H1 (cell line): ENCODE data around the gene OSCP1. TPM values are rescaled to one million over a fixed set of nuclear protein-coding genes. Genes with fewer than 3 reads are reported as not detected.

Experiments used
- CTCF ChIA-PET: fragments of 300-600 bp; sonication (Branson Sonifier 250); formaldehyde crosslinking; loops from one replicate; lab custom pipeline; 2021; ENCODE audit not compliant: partially characterized antibody; lab: Charles Lee
- POLR2A ChIA-PET: fragments of 300-600 bp; sonication (Branson Sonifier 250); formaldehyde crosslinking; loops from one replicate; lab custom pipeline; 2021; ENCODE audit warnings: inconsistent platforms; ENCODE audit not compliant: partially characterized antibody; lab: Charles Lee
- DNase-seq, 2 experiments: peaks; one replicate each; pipeline versions ENCODE4 v3.0.0 to v3.0.0-alpha.2; 2010 to 2022; ENCODE audit warnings: low spot score in 2 of 2, low read depth in 1 of 2, mixed read lengths in 1 of 2
- FAIRE-seq: peaks from 2 replicates; lab custom pipeline; 2011; peaks lifted over from hg19 to GRCh38; lab: Jason Lieb, UNC
- H2AFZ ChIP-seq: 2 replicates; pipeline ENCODE4 v1.8.1; 2012; ENCODE audit warnings: low read length, inconsistent platforms
- H2AK5ac ChIP-seq: 2 replicates; pipeline ENCODE4 v1.6.1; 2013; ENCODE audit warnings: low read depth, low read length
- H2BK120ac ChIP-seq: replicated peaks from 2 replicates; pipeline ENCODE3; 2013; ENCODE audit warnings: low read depth, low read length, inconsistent platforms
- H2BK12ac ChIP-seq: 2 replicates; pipeline ENCODE4 v1.6.1; 2013; ENCODE audit warnings: low read depth, low read length
- H2BK15ac ChIP-seq: 2 replicates; pipeline ENCODE4 v1.6.1; 2013; ENCODE audit warnings: low read length
- H2BK20ac ChIP-seq: 2 replicates; pipeline ENCODE4 v1.6.1; 2013; ENCODE audit warnings: low read length
- H2BK5ac ChIP-seq: 2 replicates; pipeline ENCODE4 v1.6.1; 2013; ENCODE audit warnings: low read depth, low read length
- H3K14ac ChIP-seq: 2 replicates; pipeline ENCODE4 v1.6.1; 2013; ENCODE audit warnings: inconsistent platforms; ENCODE audit not compliant: insufficient read length
- H3K18ac ChIP-seq: 2 replicates; pipeline ENCODE4 v1.6.1; 2013; ENCODE audit warnings: low read length; ENCODE audit errors: extremely low read depth
- H3K23ac ChIP-seq: 2 replicates; pipeline ENCODE4 v1.6.1; 2013; ENCODE audit warnings: inconsistent platforms; ENCODE audit not compliant: insufficient read length
- H3K23me2 ChIP-seq: 2 replicates; pipeline ENCODE4 v1.6.1; 2013; ENCODE audit warnings: low read depth, low read length
- H3K27ac ChIP-seq: 2 replicates; pipeline ENCODE4 v1.6.1; 2011; ENCODE audit warnings: low read depth, low read length, inconsistent platforms
- H3K27me3 ChIP-seq, 4 experiments: replicated peaks in 1 of 4; 1 replicate in 1 of 4; 2 replicates in 3 of 4; pipeline versions ENCODE4 v1.6.1 to v1.8.1; 2011 to 2013; ENCODE audit warnings: low read length in 3 of 4, mild to moderate bottlenecking in 3 of 4, inconsistent platforms in 2 of 4, mixed read lengths in 2 of 4, moderate library complexity in 1 of 4; ENCODE audit not compliant: control insufficient read depth in 3 of 4, insufficient read depth in 3 of 4; ENCODE audit errors: extremely low read depth in 1 of 4
- H3K36me3 ChIP-seq, 4 experiments: 2 replicates each; pipeline versions ENCODE4 v1.6.1 to v1.8.1; 2011 to 2013; ENCODE audit warnings: mild to moderate bottlenecking in 4 of 4, low read length in 3 of 4, moderate library complexity in 2 of 4, control low read depth in 1 of 4, inconsistent platforms in 1 of 4; ENCODE audit not compliant: insufficient read depth in 4 of 4, control insufficient read depth in 2 of 4
- H3K4ac ChIP-seq: replicated peaks from 2 replicates; pipeline ENCODE3; 2013; ENCODE audit warnings: low read length, low read depth, mixed read lengths, inconsistent platforms; ENCODE audit not compliant: insufficient read length
- H3K4me1 ChIP-seq, 4 experiments: replicated peaks in 1 of 4; 1 replicate in 1 of 4; 2 replicates in 3 of 4; pipeline versions ENCODE4 v1.6.1 to v1.8.1; 2011 to 2013; ENCODE audit warnings: low read length in 3 of 4, inconsistent platforms in 2 of 4, mixed read lengths in 1 of 4; ENCODE audit not compliant: insufficient read depth in 4 of 4, control insufficient read depth in 3 of 4
- H3K4me2 ChIP-seq, 2 experiments: 2 replicates each; pipeline versions ENCODE4 v1.6.1 to v1.8.1; 2011 to 2013; ENCODE audit warnings: low read depth in 2 of 2, low read length in 2 of 2, control low read depth in 1 of 2, inconsistent platforms in 1 of 2, mild to moderate bottlenecking in 1 of 2; ENCODE audit not compliant: insufficient read depth in 1 of 2
- H3K4me3 ChIP-seq, 4 experiments: fragments of 200-600, 300-600 bp in 1 of 4; sonication (generic), shearing (Covaris generic), sonication (Bioruptor Twin) in 1 of 4; 2 replicates each; pipeline versions ENCODE4 v1.5.1 to v1.8.1; 2011 to 2016; ENCODE audit warnings: low read length in 4 of 4, low read depth in 3 of 4, control low read depth in 2 of 4, inconsistent platforms in 2 of 4, mild to moderate bottlenecking in 2 of 4, mixed read lengths in 1 of 4, moderate library complexity in 1 of 4; ENCODE audit not compliant: insufficient read depth in 2 of 4; ENCODE audit errors: extremely low read depth in 1 of 4
- H3K56ac ChIP-seq: replicated peaks from 2 replicates; pipeline ENCODE3; 2013; ENCODE audit warnings: low read depth, mild to moderate bottlenecking, mixed read lengths, low read length, inconsistent platforms; ENCODE audit not compliant: insufficient read length
- H3K79me1 ChIP-seq: 2 replicates; pipeline ENCODE4 v1.6.1; 2013; ENCODE audit warnings: low read depth, low read length, control low read depth
- H3K79me2 ChIP-seq, 2 experiments: 2 replicates each; pipeline versions ENCODE4 v1.6.1 to v1.8.1; 2012 to 2013; ENCODE audit warnings: low read length in 2 of 2, mild to moderate bottlenecking in 2 of 2, inconsistent platforms in 1 of 2; ENCODE audit not compliant: insufficient read depth in 2 of 2, control insufficient read depth in 1 of 2
- H3K9ac ChIP-seq, 4 experiments: replicated peaks in 1 of 4; 1 replicate in 1 of 4; 2 replicates in 3 of 4; pipeline versions ENCODE4 v1.6.1 to v1.8.1; 2011 to 2013; ENCODE audit warnings: low read depth in 3 of 4, low read length in 3 of 4, control low read depth in 2 of 4, mild to moderate bottlenecking in 2 of 4, moderate library complexity in 2 of 4, inconsistent platforms in 1 of 4; ENCODE audit errors: extremely low read depth in 1 of 4
- H3K9me3 ChIP-seq, 2 experiments: 2 replicates each; pipeline versions ENCODE4 v1.6.1 to v1.8.1; 2012 to 2013; ENCODE audit warnings: mild to moderate bottlenecking in 2 of 2, moderate library complexity in 2 of 2, control low read depth in 1 of 2, inconsistent platforms in 1 of 2, low read depth in 1 of 2, low read length in 1 of 2, mixed read lengths in 1 of 2; ENCODE audit not compliant: insufficient read depth in 2 of 2
- H4K20me1 ChIP-seq, 2 experiments: replicated peaks in 1 of 2; 2 replicates each; pipeline versions ENCODE3 to v1.8.1; 2011 to 2013; ENCODE audit warnings: inconsistent platforms in 2 of 2, low read length in 2 of 2, mild to moderate bottlenecking in 1 of 2; ENCODE audit not compliant: insufficient read depth in 2 of 2, control insufficient read depth in 1 of 2
- H4K5ac ChIP-seq: 2 replicates; pipeline ENCODE4 v1.6.1; 2013; ENCODE audit warnings: low read length, low read depth, mixed read lengths, inconsistent platforms; ENCODE audit not compliant: insufficient read length
- H4K8ac ChIP-seq: 2 replicates; pipeline ENCODE4 v1.8.0; 2013; ENCODE audit warnings: mild to moderate bottlenecking, moderate library complexity, low read length, inconsistent platforms; ENCODE audit not compliant: insufficient read depth; ENCODE audit errors: extremely low read depth
- H4K91ac ChIP-seq: replicated peaks from 2 replicates; pipeline ENCODE3; 2013; ENCODE audit warnings: low read length, mixed read lengths, inconsistent platforms; ENCODE audit not compliant: insufficient read length
- FOSL1 ChIP-seq: IDR thresholded peaks from 2 replicates; pipeline ENCODE4 v1.6.1; 2011; ENCODE audit warnings: mild to moderate bottlenecking, low read depth, low read length, moderate library complexity; ENCODE audit not compliant: insufficient read depth
- POU5F1 ChIP-seq: IDR thresholded peaks from 2 replicates; pipeline ENCODE4 v1.6.1; 2011; ENCODE audit warnings: low read depth, mild to moderate bottlenecking, low read length, moderate library complexity
- RBBP5 ChIP-seq: IDR thresholded peaks from 2 replicates; pipeline ENCODE4 v1.7.1; 2012; ENCODE audit warnings: low read depth, mild to moderate bottlenecking, inconsistent platforms, low read length, moderate library complexity, borderline replicate concordance
- WGBS, 2 experiments: shearing (Covaris generic) in 1 of 2; methylation state at CpG; one replicate each; pipeline versions ENCODE4 v1.1.6 to v1.1.7; 2013 to 2015; ENCODE audit warnings: low lambda C conversion rate in 2 of 2, mixed read lengths in 2 of 2, inconsistent platforms in 1 of 2, low coverage in 1 of 2, missing lambda C conversion rate in 1 of 2; ENCODE audit not compliant: insufficient replicate concordance in 2 of 2, insufficient coverage in 1 of 2, insufficient read length in 1 of 2; ENCODE audit errors: extremely low coverage in 1 of 2, missing lambda C conversion rate in 1 of 2; 5-methylcytosine and 5-hydroxymethylcytosine counted together
- polyA plus RNA-seq, 7 experiments: library from polyadenylated mRNA; depleted of rRNA in 3 of 7; stranded (reverse) in 5 of 7; unstranded in 2 of 7; fragments of >200 nt in 5 of 7; fragments of 200-250 nt in 2 of 7; gene quantifications; 1 replicate in 5 of 7; 2 replicates in 1 of 7; 4 replicates in 1 of 7; pipeline versions ENCODE4 v1.2.1 to v1.2.3, GENCODE V29; 2011 to 2013; ENCODE audit warnings: missing spikeins in 2 of 7, mixed read lengths in 2 of 7
- total RNA-seq: library from RNA; stranded (reverse); fragmentation: NEBNext Ultra II Directional; extraction: Animal tissue kit (Norgen Biotek cat#: 25700); gene quantifications from 2 replicates; pipeline ENCODE4 v1.2.1, GENCODE V29; 2021

OSCP1 gene
- total and polyA plus RNA-seq, 2 of the 8 experiments (the other 6 are each of a cell fraction or from before 2014, with no cell fraction given): 1.8 to 3.3 TPM

DNA sequence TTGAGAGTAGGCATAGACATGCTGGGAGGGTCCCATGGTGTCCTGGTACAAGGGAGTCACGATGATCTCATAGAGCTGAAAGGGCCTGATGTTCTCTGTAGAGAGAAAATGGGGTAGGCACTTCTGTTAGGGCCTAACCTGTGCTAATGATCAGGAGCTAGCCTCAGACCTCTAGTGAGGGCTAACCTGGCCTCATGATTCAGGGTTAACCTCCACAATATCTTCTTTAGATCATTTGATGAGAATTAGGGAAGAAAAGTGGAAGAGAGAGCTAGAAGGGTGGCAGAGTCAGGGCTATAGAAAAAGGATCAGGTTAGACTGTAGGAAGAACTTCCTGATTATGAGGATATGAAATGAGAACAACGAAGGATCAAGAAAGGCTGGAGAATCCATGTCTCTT lies 18.9 kb upstream of the OSCP1 start:
- no peak for DNase-seq
- no peak overlapping the region for H3K14ac ChIP-seq
- no peaks in the 10 kb centered on the region for H3K9me3 ChIP-seq
- H4K8ac ChIP-seq: no peak overlapping the region
- no peak overlapping the region for H3K4me3 ChIP-seq
- H3K9ac ChIP-seq: no peak overlapping the region
- H2BK5ac ChIP-seq: no peak overlapping the region
- H2BK15ac ChIP-seq: no peak overlapping the region
- no peak overlapping the region for H2AK5ac ChIP-seq
- H3K56ac ChIP-seq: no peak overlapping the region
- H3K36me3 ChIP-seq: no peaks in the 10 kb centered on the region
- no peaks in the 10 kb centered on the region for H4K20me1 ChIP-seq
- 34% methylated on average over 2 of the region's 2 CpGs; no CpG with 5 or more reads in 1 of the 2 experiments for WGBS, 2 experiments
- H4K5ac ChIP-seq: no peak overlapping the region
- no peaks in the 10 kb centered on the region; the same call in 1 of the 2 replicates for H3K23me2 ChIP-seq
- H2BK120ac ChIP-seq: no peak overlapping the region
- no peak overlapping the region for H2AFZ ChIP-seq
- CTCF ChIA-PET: interaction anchor here (0.6 to 2.1 kb wide), 2 partner anchors 47 to 1095 kb away, joined by 5 to 8 read pairs; no protein-coding TSS in a partner anchor
- H3K79me2 ChIP-seq: no peaks in the 10 kb centered on the region
- H3K23ac ChIP-seq: no peak overlapping the region
- no peak overlapping the region for H3K18ac ChIP-seq
- H2BK20ac ChIP-seq: no peak overlapping the region
- TF ChIP-seq POU5F1: no peak
- TF ChIP-seq RBBP5: no peak
- TF ChIP-seq FOSL1: no peak
- peaks cover 2 to 30% (median 21%) of the 10 kb centered on the region in 4 experiments for H3K27me3 ChIP-seq
- no peaks in the 10 kb centered on the region for H3K79me1 ChIP-seq
- H3K4ac ChIP-seq: no peak overlapping the region
- POLR2A ChIA-PET: interaction anchor here (1.0 to 1.2 kb wide), 2 partner anchors 9 to 19 kb away, joined by 3 to 5 read pairs; partner anchors contain the start of gene OSCP1
- H3K27ac ChIP-seq: no peak overlapping the region
- no peak overlapping the region for H3K4me2 ChIP-seq
- FAIRE-seq: no peak
- no peak overlapping the region for H2BK12ac ChIP-seq
- H4K91ac ChIP-seq: no peak overlapping the region
- H3K4me1 ChIP-seq: peaks cover 0 to 3% (median 0%) of the 10 kb centered on the region in 4 experiments; a peak in 2 of 7 replicates
